GM19025 (cell line): ENCODE data around the gene RPS4Y2.

Experiments used
- ATAC-seq: cut with Tn5 transposase; IDR thresholded peaks from one replicate; pipeline ENCODE4 v1.9.1; 2021; ENCODE audit warnings: mild to moderate bottlenecking, low read depth, moderate library complexity; ENCODE audit not compliant: unreplicated experiment

The RPS4Y2 gene

DNA sequence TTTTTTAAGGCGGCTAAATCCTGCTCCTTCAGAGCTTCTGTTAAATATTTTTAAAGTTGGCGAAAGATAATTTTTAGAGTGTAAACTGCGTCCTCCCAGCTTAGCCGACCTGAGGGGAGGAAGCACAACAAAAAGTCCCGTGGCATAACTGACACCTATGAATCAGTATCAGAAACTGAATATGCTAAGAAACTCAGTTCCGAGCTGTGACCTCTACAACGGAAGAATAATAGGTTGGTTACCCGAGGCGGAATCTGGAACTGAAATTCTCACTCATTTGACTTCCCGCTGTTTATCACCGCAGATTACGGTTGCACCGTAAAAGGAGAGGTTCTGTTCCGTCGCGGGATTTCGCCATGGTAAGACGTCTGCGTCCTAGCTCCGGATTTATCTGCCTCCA lies at the start of gene RPS4Y2:
Gene RPS4Y2, plus strand, starts transcription at position 301 of the 400 bp plus-strand sequence. Its CDS starts 56 bp downstream, at position 357.
- no peak for ATAC-seq

DNA sequence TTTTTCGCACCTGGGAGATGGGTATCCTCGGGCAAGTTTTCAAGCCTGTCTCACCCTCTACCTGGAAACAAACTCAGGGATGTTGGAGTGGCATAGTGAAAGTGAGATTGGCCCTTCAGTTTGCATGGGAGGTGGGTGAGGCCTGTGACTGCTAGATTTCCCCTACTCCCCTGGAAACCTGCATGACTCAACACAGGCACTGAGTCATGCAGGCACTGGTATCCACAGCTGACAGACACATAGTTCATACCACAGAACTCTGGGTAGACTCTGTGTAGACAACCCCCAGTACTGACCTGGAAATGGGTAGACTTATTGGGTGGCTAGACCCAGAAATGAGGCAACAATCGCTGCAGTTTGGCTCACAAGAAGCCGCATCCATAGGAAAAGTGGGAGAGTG lies 41.5 kb upstream of the RPS4Y2 start:
- ATAC-seq = peak; percentile 58

DNA sequence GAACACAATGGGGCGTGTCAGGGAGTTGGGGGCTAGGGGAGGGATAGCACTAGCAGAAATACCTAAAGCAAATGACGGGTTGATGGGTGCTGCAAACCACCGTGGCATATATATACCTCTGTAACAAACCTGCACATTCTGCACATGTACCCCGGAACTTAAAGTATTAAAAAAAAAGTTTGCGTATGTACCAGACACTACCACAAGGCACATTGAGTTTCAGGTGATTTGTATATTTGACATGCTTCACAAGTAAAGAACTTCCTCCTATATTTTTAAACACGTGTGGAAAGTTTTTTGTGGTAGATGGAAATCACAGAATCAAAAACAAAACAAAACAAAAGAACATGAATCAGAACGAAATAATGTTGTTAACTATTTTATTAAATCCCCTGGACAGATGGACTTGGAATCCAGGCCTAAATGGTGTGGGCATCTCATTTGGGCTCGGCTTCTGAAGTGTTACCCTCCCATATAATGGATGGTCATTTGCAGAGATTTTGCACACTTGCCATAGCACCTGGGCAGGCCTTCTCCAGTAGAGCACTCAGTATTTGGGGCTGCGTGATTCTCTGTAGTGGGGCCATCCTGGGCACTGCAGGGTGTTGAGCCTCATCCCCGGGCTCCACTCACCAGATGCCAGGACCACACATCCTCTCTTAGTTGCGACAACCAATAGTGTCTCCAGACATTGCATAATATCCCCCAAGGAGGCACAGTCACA lies 29.6 kb upstream of the RPS4Y2 start:
- ATAC-seq = no peak

DNA sequence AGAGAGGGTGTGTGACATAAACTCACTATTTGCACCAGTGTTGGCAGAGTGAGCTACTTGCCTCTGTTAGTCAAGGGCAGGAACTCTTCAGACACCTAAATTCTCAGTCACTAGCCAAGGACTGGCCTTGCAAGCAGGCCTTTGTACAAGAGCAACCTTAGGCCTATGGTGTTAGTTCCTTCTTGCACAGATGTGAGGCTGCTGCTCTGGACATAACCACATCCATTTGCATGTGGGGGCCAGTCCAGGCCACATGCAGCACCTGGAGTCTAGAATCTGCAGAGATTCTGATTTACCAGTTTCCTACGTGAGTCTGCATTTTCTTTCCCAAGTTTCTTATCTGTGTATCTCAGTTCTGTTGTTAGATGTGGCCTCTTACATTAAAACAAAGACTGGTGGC lies 20.7 kb upstream of the RPS4Y2 start:
- peak; percentile 92 for ATAC-seq

DNA sequence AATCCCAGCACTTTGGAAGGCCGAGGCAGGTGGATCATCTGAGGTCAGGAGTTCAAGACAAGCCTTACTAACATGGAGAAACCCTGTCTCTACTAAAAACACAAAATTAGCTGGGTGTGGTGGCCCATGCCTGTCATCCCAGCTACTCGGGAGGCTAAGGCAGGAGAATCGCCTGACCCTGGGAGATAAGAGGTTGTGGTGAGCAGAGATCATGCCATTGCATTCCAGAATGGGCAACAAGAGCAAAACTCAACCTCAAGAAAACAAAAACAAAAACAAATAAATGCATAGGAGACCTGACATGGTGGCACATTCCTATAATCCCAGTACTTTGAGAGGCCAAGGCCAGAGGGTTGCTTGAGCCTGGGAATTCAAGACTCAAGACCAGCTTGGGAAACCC lies 16.1 kb upstream of the RPS4Y2 start:
- no peak for ATAC-seq

DNA sequence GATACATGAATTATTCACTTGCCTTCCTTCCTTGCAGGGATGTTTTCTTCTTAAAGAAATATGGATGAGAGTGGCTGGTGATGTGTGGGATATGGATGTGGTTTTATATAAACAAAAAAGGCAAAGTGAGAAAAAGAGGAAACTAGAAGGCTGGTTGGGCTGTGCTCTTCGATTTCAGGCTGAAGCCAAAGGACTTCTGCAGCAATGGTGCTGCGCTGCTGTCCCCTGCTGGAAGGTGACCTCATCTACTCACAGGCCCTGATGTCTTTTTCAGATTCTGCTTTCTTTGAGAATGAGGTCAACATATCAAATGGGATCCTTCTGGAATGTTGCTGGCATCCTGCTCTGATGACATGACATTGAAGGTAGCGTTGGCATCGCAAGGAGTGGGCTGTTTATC lies 15.3 kb upstream of the RPS4Y2 start:
- ATAC-seq = no peak

DNA sequence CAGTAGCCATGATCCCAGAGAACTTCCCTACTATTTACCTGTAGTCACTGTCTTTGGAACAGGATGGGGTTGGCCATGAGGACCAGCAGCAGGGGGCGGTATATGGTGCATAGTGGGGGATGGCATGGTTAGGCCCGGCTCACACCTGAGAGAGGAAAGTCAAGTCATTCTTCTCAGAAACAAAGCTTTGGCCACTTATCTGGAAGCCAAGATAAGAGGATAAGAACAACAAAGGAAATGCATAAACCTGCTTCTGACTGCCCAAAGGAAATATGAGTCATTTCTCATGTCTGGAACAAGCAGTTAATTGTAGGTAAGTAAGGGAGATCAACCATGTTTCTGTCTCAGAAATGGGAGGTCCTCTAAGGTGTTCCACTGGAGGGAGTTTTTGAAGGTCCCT lies 10.8 kb upstream of the RPS4Y2 start:
- no peak for ATAC-seq

DNA sequence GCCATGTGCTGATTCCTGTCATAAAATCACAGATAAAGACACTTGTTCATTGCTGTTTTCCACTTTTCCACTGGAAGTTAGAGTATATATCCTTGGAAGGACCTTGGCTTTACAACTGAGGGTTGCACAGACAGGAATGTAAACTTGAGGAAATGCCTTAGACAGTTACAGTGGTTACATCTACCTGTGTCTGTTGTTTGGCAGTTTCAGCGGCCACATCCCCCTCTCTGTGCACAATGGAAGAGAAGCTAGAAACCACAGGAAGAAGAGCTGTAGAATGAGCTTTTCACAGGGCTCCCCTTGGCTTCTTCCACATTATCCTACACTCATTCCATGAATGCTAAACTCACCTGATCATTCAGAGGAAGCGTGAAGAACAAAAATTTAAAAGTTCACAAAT lies 9.0 kb upstream of the RPS4Y2 start:
- no peak for ATAC-seq

DNA sequence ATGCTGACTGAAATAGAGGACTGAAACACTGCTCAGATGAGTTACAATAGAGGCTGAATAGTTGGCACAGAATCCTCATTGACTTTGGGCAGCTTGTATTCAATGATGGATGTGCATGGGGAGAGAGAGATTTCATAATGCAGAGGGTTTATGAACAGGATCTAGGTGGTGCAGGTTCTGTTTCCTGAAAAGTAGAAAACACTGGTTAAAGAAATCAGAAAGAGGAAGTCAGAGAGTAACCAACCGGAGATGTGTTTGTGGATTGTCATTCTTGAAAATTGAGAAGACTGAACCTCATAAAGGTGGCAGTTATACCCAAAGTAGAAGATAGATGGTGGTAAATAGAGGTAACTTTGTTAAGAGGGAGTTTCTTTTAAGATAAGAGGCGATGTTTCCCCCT lies 8.0 kb downstream of the RPS4Y2 start:
- no peak for ATAC-seq

DNA sequence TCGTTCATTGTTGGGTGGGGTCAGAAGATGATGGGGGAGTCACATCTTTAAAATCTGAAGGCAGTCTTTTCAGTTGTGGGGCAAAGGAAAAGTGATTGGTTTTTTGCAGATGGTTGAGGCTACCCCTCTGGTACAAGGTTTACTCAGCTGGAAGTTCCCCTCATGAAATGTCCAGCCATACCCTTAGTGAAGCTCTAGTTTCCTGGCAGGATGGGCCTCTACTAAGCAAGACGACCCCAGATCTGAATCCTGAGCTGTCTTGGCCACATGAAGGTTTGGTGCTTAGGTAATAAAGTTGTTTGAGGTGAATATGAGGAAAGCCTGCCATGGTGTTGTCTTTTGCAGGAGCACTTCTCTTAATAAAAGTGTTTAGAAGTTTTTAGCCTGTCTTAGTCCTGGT lies 9.2 kb downstream of the RPS4Y2 start:
- ATAC-seq = no peak

DNA sequence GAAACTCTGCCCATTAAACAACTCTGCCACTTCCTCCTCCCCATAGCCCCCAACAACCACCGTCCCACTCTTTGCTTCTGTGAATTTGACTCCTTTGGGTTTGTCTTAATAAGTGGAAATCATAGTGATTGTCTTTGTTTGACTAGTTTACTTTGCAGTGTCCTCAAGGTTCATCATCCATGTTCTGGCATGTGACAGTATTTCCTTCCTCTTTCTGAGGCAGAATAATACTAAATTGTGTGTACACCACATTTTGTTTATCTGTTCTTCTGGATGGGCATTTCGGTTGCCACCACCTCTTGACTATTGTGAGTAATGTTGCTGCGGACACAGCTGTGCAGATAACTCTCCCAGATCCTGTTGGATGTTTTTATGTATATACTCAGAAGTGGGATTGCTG lies 14.8 kb downstream of the RPS4Y2 start:
- ATAC-seq = no peak

DNA sequence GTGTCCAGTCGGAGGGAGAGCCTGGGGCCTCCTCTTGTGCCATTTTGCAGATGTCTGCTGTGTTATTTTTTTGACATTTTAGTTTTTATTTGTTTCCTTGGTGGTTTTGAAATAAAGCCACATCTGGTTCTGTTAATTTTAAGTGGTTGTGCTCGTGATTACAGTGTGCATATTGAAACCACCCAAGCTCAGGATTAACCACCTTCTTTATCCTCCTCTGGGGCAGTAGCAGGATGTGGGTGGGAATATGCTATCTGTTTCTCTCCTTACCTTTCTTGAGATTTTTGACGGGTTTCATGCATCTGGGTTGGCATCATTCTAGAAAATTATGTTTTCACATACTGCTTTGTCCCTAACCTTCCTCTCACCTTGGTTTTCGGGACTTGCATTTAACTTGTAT lies 20.2 kb downstream of the RPS4Y2 start:
- no peak for ATAC-seq

DNA sequence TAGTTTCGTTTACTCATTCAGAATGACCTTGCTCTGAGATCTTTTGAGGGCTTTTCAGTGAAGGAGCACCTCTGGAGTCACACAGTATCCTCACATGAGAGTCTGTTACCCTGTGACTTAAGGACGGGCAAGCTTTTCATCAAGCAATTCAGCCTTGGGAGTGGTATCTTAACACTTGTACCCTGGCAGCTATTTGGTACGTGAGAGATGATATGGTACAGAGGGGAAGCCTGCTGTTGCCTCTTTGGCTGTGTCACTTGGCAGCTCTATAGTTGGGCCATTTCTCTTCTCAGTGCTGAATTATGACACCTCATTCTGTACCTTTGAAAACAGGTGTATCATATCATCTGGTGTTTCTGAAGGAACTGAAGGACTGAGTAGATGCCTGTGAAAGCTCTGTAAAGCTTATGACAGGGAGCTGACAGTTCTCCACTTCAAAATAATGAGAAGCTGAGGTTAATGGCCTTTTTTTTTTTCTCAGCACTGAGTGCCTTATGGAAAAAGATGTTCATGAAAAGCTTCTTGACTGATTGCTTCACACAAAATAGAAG lies 24.3 kb downstream of the RPS4Y2 start:
- ATAC-seq = no peak

DNA sequence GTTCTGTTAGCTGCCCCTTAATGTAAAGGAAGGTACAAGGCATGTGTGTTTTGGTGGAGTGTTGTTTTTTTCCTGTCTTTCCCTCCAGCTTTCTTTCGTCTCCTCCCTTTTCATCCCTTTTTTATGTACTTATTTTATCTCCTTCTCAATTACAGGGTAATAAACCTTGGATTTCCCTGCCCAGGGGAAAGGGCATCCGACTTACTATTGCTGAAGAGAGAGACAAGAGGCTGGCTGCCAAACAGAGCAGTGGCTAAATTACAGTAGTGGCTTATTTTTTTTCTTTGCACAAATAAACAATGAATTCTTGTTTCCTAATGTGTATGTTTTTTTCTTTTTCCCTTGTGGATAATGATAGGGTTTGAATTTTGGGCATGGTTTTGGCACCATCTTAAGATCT lies 24.9 kb downstream of the RPS4Y2 start:
- no peak for ATAC-seq

DNA sequence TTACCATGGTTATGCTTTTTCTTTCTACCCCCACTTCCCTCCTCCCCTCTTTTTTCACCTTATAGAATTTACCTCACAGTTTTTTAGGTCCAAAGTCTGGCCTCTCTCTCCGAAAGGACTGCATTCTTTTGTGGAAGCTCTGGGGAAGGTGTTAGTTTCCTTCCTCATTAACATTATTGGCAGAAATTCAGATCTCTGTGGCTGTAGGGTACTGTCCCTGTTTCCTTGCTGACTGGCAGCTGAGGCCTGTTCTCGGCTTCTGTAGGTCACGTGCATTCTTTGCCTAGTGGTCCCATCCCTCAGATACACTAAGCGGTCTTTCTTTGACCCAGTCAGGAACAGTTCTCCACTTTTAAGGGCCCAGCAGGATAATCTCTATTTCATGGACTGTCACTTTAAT lies 25.5 kb downstream of the RPS4Y2 start:
- no peak for ATAC-seq

DNA sequence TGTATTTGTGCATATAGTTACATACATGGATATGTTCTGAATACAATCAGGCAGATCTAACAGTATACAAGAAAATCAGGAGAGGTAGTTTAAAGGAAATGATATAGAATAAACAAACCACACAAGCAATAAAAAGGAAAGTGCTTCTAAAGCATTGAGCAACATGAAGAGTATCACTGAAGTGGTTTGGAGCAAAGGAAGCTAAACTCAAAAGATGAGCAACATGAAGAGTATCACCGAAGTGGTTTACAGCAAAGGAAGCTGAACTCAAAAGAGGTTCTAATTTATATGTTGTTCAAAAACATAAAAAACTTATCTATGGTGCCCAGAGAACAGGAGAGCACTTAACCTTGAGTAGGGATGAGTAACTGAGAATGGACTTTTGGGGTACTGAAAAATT lies 29.1 kb downstream of the RPS4Y2 start:
- ATAC-seq = no peak

DNA sequence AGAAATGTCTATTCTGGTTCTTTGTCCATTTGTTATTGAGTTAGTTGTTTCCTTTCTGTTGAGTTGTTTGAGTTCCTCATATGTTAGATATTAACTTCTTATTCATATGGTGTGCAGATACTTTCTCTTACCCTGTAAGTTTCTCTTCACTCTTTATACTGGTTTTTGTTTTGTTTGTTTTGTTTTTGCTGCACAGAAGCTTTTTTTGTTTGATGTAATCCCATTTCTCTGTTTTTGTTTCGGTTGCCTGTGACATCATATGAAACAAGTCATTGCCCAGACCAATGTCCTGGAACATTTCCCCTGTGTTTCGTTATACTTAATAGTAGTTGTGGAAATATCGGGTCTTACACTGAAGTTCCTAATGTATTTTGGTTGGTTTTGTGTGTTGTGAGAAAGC lies 31.2 kb downstream of the RPS4Y2 start:
- no peak for ATAC-seq

DNA sequence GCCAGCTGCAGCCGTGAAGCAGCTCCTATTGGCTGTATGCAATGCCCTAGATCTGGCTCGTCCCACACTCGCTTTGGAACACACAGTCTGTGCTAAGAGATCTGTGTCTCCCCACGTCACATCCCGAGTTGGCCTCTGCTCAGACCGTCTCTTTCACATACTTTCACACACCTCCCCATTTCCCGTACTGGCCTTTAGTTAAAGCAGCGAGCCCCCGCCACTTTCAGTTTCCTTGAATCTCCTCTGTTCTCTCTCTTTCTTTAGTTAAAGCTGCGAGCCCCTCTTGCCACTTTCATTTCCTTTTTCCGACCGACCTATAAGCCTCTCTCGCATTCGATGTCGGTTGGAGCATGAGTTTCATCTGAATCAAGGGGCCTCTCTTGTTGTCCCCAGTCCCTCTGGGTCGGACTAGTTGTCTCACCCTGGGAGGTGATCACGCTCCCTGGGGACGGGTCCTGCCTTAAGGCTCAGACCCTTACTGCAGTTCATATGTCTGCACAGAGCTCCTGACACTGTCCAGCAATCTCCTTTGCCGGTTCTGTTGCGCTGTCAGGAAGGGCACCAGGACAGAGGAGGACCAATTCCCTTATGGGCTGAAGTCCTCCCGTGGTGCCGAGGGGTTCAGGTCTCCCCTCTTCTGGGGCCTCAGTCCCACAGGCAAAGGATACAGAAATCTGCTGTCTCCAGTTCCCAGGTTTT lies 42.6 kb downstream of the RPS4Y2 start:
- peak; percentile 89 for ATAC-seq

DNA sequence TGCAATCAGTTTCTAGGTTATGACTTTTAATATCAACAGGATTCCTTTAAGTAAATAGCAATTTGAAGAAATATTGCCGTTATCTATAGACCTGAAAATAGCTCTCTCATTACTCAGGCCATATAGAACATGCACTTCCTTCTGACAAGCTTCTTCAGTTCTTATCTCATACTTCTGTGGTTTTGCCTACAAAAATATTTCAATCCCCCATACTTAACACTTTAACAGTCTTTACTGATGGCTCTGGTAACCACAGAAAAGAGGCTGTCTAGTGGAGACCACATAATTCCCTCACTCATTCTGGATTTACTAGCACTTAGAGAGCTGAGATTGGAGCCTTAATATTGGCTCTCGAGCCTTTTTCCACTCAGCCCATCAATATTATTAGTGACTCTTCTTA lies 46.8 kb downstream of the RPS4Y2 start:
- no peak for ATAC-seq

DNA sequence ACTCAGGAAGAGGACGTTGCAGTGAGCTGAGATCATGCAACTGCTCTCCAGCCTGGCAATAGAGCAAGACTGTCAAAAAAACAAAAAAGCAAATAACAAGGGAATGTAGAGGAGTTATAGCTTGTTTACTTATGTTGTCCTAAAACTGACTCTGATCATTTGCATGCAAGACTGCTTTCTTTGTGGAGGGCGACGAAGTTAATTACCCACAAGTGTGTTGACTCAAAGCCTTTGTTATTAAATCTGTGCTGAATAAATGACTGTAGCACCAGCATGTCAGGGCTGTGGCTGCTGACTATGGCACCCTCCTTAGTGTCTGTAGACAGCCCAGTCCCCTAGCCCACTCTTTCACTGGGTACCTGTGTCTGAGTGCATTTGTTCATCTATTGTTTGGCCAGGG lies 50.3 kb downstream of the RPS4Y2 start:
- no peak for ATAC-seq

DNA sequence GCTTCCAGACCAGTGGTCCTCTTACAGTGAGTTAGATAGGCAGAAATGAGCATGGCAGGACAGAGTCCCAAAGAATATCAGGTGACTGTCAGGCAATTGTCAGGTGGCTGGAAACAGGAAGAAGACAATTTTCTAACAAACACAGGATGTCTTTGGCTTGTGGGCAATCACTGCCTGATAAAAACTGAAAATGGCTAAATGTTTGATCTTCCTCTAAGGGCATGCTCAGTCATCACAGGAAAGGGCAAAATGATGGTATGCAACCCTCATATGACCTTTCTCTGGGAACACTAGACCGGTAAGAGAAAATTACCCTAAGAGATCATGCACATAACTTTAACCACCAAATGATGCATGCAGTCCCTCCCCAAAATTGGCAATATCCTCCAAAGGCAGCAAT lies 57.6 kb downstream of the RPS4Y2 start:
- no peak for ATAC-seq

DNA sequence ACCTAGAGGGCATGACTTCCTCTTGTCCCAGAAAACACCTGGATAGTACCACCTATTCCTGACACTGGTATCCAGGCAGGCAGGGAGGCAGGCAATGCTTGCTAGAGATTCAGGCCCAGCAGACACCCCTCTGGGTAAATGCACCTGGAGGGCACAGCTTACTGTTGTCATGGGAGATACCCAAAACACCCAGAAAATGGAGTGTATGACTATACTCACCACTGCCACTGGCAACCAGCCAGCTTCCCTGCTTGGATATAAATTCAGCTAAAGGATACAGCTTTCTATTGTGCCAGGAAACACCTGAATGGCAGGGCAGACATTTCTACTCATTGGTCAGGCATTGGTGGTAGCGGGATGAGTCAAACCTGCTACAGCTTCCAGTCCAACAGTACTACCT lies 58.9 kb downstream of the RPS4Y2 start:
- no peak for ATAC-seq
